A549 (cell line): Measurements from ENCODE around the gene TMEM182. TPM values are rescaled to one million over a fixed set of nuclear protein-coding genes. Genes with fewer than 3 reads are reported as not detected.

Experiments
- ATAC-seq, 2 experiments: fragments of 200-7000 bp in 1 of 2; fragments of >200 bp in 1 of 2; cut with Nextera tagmentation in 1 of 2; cut with Tn5 transposase in 1 of 2; 3 replicates each; pipeline versions ENCODE4 v1.8.0 to v1.9.1; 2018 to 2020; ENCODE audit warnings: mild to moderate bottlenecking in 1 of 2, moderate library complexity in 1 of 2
- CTCF ChIA-PET: fragments of 300-600 bp; sonication (Branson Sonifier 250); formaldehyde crosslinking; extraction: SDS; loops from one replicate; lab custom pipeline; 2021; ENCODE audit warnings: antibody characterized with exemption, inconsistent platforms; lab: Yijun Ruan, JAX
- POLR2A ChIA-PET: fragments of 350-600 bp; formaldehyde crosslinking; extraction: SDS; loops from one replicate; lab custom pipeline; 2021; ENCODE audit warnings: antibody characterized with exemption, inconsistent platforms; lab: Yijun Ruan, JAX
- DNase-seq, 2 experiments: peaks; one replicate each; pipeline versions ENCODE4 v3.0.0 to v3.0.0-alpha.2; 2011 to 2016; ENCODE audit warnings: low read depth in 1 of 2, low spot score in 1 of 2
- FAIRE-seq: peaks from 2 replicates; lab custom pipeline; 2011; peaks lifted over from hg19 to GRCh38; lab: Jason Lieb, UNC
- H3K27ac ChIP-seq, 2 experiments: fragments of >200 bp; sonication (Bioruptor Twin); formaldehyde crosslinking; 3 replicates each; pipeline ENCODE4 v1.5.1; 2016 to 2017
- H3K4me1 ChIP-seq: fragments of >200 bp; sonication (Bioruptor Twin); formaldehyde crosslinking; 3 replicates; pipeline ENCODE4 v1.6.1; 2016
- H3K4me2 ChIP-seq: fragments of >200 bp; sonication (Bioruptor Twin); formaldehyde crosslinking; 3 replicates; pipeline ENCODE4 v1.6.1; 2016
- H3K4me3 ChIP-seq: fragments of >200 bp; sonication (Bioruptor Twin); formaldehyde crosslinking; 3 replicates; pipeline ENCODE4 v1.5.1; 2016
- H3K9me3 ChIP-seq: fragments of >200 bp; sonication (Bioruptor Twin); formaldehyde crosslinking; 3 replicates; pipeline ENCODE4 v1.6.1; 2016
- BCL3 ChIP-seq: fragments of >200 bp; sonication (Bioruptor Twin); formaldehyde crosslinking; IDR thresholded peaks from 3 replicates; pipeline ENCODE4 v1.6.1; 2016
- CTCF ChIP-seq: fragments of >200 bp; sonication (Bioruptor Twin); formaldehyde crosslinking; IDR thresholded peaks from 3 replicates; pipeline ENCODE4 v1.5.1; 2016
- EHF ChIP-seq: fragments of 250-450 bp; sonication (Bioruptor Pico); IDR thresholded peaks from 2 replicates; pipeline ENCODE4 v1.5.0; 2020; ENCODE audit warnings: mild to moderate bottlenecking
- ELK1 ChIP-seq: fragments of 150-350 bp; IDR thresholded peaks from 2 replicates; pipeline ENCODE4 v1.6.1; 2014; ENCODE audit warnings: low read depth, mild to moderate bottlenecking, low read length
- EP300 ChIP-seq, 2 experiments: fragments of >200 bp; sonication (Bioruptor Twin); formaldehyde crosslinking; IDR thresholded peaks; 2 replicates in 1 of 2; 3 replicates in 1 of 2; pipeline ENCODE4 v1.6.1; 2016 to 2017
- GATA3 ChIP-seq: IDR thresholded peaks from 2 replicates; pipeline ENCODE4 v1.6.1; 2012; ENCODE audit warnings: borderline replicate concordance
- HEYL ChIP-seq: fragments of 250-450 bp; sonication (Bioruptor Pico); IDR thresholded peaks from 2 replicates; pipeline ENCODE4 v1.8.0; 2021; ENCODE audit warnings: mild to moderate bottlenecking, moderate library complexity
- KDM5A ChIP-seq: fragments of 200-600 bp; sonication (generic); IDR thresholded peaks from 2 replicates; pipeline ENCODE4 v1.6.1; 2016; ENCODE audit warnings: antibody characterized with exemption, mild to moderate bottlenecking
- MAFK ChIP-seq: fragments of 450-650 bp; IDR thresholded peaks from 2 replicates; pipeline ENCODE4 v1.6.1; 2014; ENCODE audit not compliant: partially characterized antibody
- MAX ChIP-seq: IDR thresholded peaks from 2 replicates; pipeline ENCODE4 v1.6.1; 2012
- MYC ChIP-seq: IDR thresholded peaks from 2 replicates; pipeline ENCODE4 v1.6.1; 2012; ENCODE audit warnings: mild to moderate bottlenecking, inconsistent platforms, low read length, improper control_type of control experiment, borderline replicate concordance
- NR3C1 ChIP-seq: fragments of >200 bp; sonication (Bioruptor Twin); formaldehyde crosslinking; IDR thresholded peaks from 3 replicates; pipeline ENCODE4 v1.6.1; 2017
- RARB ChIP-seq: fragments of 250-450 bp; sonication (Bioruptor Pico); IDR thresholded peaks from 2 replicates; pipeline ENCODE4 v1.8.0; 2021; ENCODE audit warnings: mild to moderate bottlenecking, moderate library complexity
- RCOR1 ChIP-seq: fragments of 150-350 bp; IDR thresholded peaks from 2 replicates; pipeline ENCODE4 v1.6.1; 2014; ENCODE audit warnings: antibody characterized with exemption, low read length, low read depth
- REST ChIP-seq: fragments of 200-600 bp; sonication (generic); IDR thresholded peaks from 2 replicates; pipeline ENCODE4 v1.6.1; 2016; ENCODE audit warnings: antibody characterized with exemption, mild to moderate bottlenecking, moderate library complexity
- RFX5 ChIP-seq: fragments of 450-650 bp; IDR thresholded peaks from 2 replicates; pipeline ENCODE4 v1.7.1; 2014; ENCODE audit warnings: antibody characterized with exemption, mild to moderate bottlenecking, moderate library complexity
- SMC3 ChIP-seq: fragments of >200 bp; sonication (Bioruptor Twin); formaldehyde crosslinking; IDR thresholded peaks from 3 replicates; pipeline ENCODE4 v1.6.1; 2018; ENCODE audit warnings: inconsistent platforms
- ZSCAN20 ChIP-seq: fragments of 250-450 bp; sonication (Bioruptor Pico); IDR thresholded peaks from 2 replicates; pipeline ENCODE4 v1.8.0; 2022; ENCODE audit warnings: mild to moderate bottlenecking, moderate library complexity
- WGBS: methylation state at CpG from one replicate; pipeline ENCODE4 v1.1.6; 2017; ENCODE audit errors: missing lambda C conversion rate; 5-methylcytosine and 5-hydroxymethylcytosine counted together
- polyA plus RNA-seq, 4 experiments: library from polyadenylated mRNA; depleted of rRNA in 3 of 4; stranded (reverse); fragments of >200 nt; fragmentation: RNase III in 1 of 4; extraction: RNeasy Plus Mini Kit Qiagen cat#74134 plus additional on column Dnase treatment in 1 of 4; gene quantifications; 2 replicates in 3 of 4; 3 replicates in 1 of 4; pipeline ENCODE4 v1.2.3, GENCODE V29; 2011 to 2017
- TF ChIP-seq, protein P1 (sequence below): fragments of 450-650 bp; IDR thresholded peaks from 2 replicates; pipeline ENCODE4 v1.6.1; 2014; ENCODE audit warnings: antibody characterized with exemption
- TF ChIP-seq, protein P2 (sequence below): fragments of 250-450 bp; sonication (Bioruptor Pico); IDR thresholded peaks from 2 replicates; pipeline ENCODE4 v1.5.0; 2020; ENCODE audit warnings: low read depth, mild to moderate bottlenecking, moderate library complexity

Gene TMEM182
- polyA plus RNA-seq, 2 of the 4 experiments (the other 2 are of a cell fraction) = 5.3 to 13.1 TPM

- WGBS = 59% methylated on average over 3 of the region's 3 CpGs
- ATAC-seq = no peak
- Histone ChIP-seq H3K4me2 (no peak overlapping the region), H3K27ac (no peak overlapping the region), H3K4me3 (no peak overlapping the region), H3K9me3 (no peaks in the 10 kb centered on the region)
- POLR2A ChIA-PET = no interaction called here
- FAIRE-seq = no peak
- CTCF ChIA-PET = interaction anchor here (1.0 kb wide), 1 partner anchor 13 kb away, joined by 3 read pairs; a partner anchor contains a TSS
- TF ChIP-seq RCOR1 = no peak
- TF ChIP-seq MAFK = no peak
- no peak for TF ChIP-seq MAX
- no peak for TF ChIP-seq HEYL
- TF ChIP-seq ZSCAN20 (CRISPR knock-in tag) = no peak
- no peak for TF ChIP-seq BCL3
- TF ChIP-seq KDM5A = no peak
- TF ChIP-seq NR3C1 = no peak
- no peak for TF ChIP-seq MYC
- TF ChIP-seq, protein P1, sequence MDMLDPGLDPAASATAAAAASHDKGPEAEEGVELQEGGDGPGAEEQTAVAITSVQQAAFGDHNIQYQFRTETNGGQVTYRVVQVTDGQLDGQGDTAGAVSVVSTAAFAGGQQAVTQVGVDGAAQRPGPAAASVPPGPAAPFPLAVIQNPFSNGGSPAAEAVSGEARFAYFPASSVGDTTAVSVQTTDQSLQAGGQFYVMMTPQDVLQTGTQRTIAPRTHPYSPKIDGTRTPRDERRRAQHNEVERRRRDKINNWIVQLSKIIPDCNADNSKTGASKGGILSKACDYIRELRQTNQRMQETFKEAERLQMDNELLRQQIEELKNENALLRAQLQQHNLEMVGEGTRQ = no peak
- TF ChIP-seq SMC3 = no peak
- no peak for TF ChIP-seq GATA3
- no peak for TF ChIP-seq EP300 (IDR thresholded peaks at IDR 0.05)
- TF ChIP-seq REST = no peak
- TF ChIP-seq CTCF = no peak
- TF ChIP-seq, protein P2, sequence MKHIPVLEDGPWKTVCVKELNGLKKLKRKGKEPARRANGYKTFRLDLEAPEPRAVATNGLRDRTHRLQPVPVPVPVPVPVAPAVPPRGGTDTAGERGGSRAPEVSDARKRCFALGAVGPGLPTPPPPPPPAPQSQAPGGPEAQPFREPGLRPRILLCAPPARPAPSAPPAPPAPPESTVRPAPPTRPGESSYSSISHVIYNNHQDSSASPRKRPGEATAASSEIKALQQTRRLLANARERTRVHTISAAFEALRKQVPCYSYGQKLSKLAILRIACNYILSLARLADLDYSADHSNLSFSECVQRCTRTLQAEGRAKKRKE (CRISPR knock-in tag) = no peak
- no peak for TF ChIP-seq ELK1
- TF ChIP-seq RFX5 = no peak
- TF ChIP-seq EHF (CRISPR knock-in tag) = no peak
- TF ChIP-seq RARB = no peak
- TF ChIP-seq, all 56 proteins: peak for 0
- no peaks in the 10 kb centered on the region for H3K4me1 ChIP-seq
- DNase-seq = no peak
Measured at GRCh38 chr2:102749938-102750337, 11.9 kb upstream of the TMEM182 start.
